Dedifferentiated amniotic fluid mesenchymal stem cell (primary cell): ENCODE results near the gene MRPL37.
"Not testable (repeated sequence)": the region's sequence is repeated elsewhere in the genome, so short reads cannot be mapped to it uniquely, and the experiment has no call there.

ENCODE experiments used
- DNase-seq: peaks from one replicate; pipeline ENCODE4 v3.0.0-alpha.2; 2016; ENCODE audit errors: extremely low spot score

Gene MRPL37

GRCh38 chr1:54219688-54220003 lies 19.7 kb downstream of the MRPL37 start:
- DNase-seq = no peak

GRCh38 chr1:54220004-54220811 lies 20.2 kb downstream of the MRPL37 start:
- no peak for DNase-seq

- DNase-seq = no peak
Observed at GRCh38 chr1:54221113-54221834, 21.3 kb downstream of the MRPL37 start.

- DNase-seq = no peak
Observed at GRCh38 chr1:54221867-54222484, 22.0 kb downstream of the MRPL37 start.

- no peak for DNase-seq
Observed at GRCh38 chr1:54222711-54223110, 22.7 kb downstream of the MRPL37 start.

GRCh38 chr1:54223441-54224202 lies 23.7 kb downstream of the MRPL37 start:
- DNase-seq = no peak

- no peak for DNase-seq
Observed at GRCh38 chr1:54224233-54224632, 24.3 kb downstream of the MRPL37 start.

GRCh38 chr1:54225378-54225777 lies 25.4 kb downstream of the MRPL37 start:
- no peak for DNase-seq

GRCh38 chr1:54225986-54226559 lies 26.1 kb downstream of the MRPL37 start:
- no peak for DNase-seq

GRCh38 chr1:54227091-54227602 lies 27.2 kb downstream of the MRPL37 start:
- DNase-seq = no peak

GRCh38 chr1:54227891-54228310 lies 27.9 kb downstream of the MRPL37 start:
- no peak for DNase-seq

GRCh38 chr1:54228638-54229079 lies 28.7 kb downstream of the MRPL37 start:
- no peak for DNase-seq

GRCh38 chr1:54229281-54229891 lies 29.4 kb downstream of the MRPL37 start:
- no peak for DNase-seq

- DNase-seq = no peak
Observed at GRCh38 chr1:54230507-54231339, 30.8 kb downstream of the MRPL37 start.

- DNase-seq = not testable (repeated sequence)
Observed at GRCh38 chr1:54233196-54233595, 33.2 kb downstream of the MRPL37 start.

GRCh38 chr1:54234284-54234683 lies 34.3 kb downstream of the MRPL37 start:
- no peak for DNase-seq

GRCh38 chr1:54237586-54237985 lies 37.6 kb downstream of the MRPL37 start:
- DNase-seq = no peak

GRCh38 chr1:54238353-54239034 lies 38.5 kb downstream of the MRPL37 start:
- DNase-seq = no peak

GRCh38 chr1:54239035-54239383 lies 39.0 kb downstream of the MRPL37 start:
- DNase-seq = no peak

- DNase-seq = no peak
Observed at GRCh38 chr1:54239631-54240031, 39.7 kb downstream of the MRPL37 start.
